ENCODE data around the gene IFNK.

Gene IFNK

GRCh38 chr9:27542508-27542907 lies 18.4 kb downstream of the IFNK start:
- no peak overlapping the region for H3K27ac ChIP-seq
- H3K36me3 ChIP-seq (ENCODE audit: insufficient read depth), result no peaks in the 10 kb centered on the region
- H3K4me1 ChIP-seq (ENCODE audit: low read depth, poor library complexity, severe bottlenecking), result peaks cover 7% of the 10 kb centered on the region
- no peaks in the 10 kb centered on the region for H3K27me3 ChIP-seq (ENCODE audit: insufficient read depth, low read depth)
- H2AFZ ChIP-seq (ENCODE audit: low read depth), result no peak overlapping the region
- TF ChIP-seq, protein P1, sequence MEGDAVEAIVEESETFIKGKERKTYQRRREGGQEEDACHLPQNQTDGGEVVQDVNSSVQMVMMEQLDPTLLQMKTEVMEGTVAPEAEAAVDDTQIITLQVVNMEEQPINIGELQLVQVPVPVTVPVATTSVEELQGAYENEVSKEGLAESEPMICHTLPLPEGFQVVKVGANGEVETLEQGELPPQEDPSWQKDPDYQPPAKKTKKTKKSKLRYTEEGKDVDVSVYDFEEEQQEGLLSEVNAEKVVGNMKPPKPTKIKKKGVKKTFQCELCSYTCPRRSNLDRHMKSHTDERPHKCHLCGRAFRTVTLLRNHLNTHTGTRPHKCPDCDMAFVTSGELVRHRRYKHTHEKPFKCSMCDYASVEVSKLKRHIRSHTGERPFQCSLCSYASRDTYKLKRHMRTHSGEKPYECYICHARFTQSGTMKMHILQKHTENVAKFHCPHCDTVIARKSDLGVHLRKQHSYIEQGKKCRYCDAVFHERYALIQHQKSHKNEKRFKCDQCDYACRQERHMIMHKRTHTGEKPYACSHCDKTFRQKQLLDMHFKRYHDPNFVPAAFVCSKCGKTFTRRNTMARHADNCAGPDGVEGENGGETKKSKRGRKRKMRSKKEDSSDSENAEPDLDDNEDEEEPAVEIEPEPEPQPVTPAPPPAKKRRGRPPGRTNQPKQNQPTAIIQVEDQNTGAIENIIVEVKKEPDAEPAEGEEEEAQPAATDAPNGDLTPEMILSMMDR (conservative IDR thresholded peaks at IDR 0.05; ENCODE audit: low read depth, low read length), result no peak
- no peak overlapping the region for H3K4me3 ChIP-seq (IDR thresholded peaks at IDR 0.05; ENCODE audit: insufficient read depth, low read depth, low read length)
- no peaks in the 10 kb centered on the region for H4K20me1 ChIP-seq (ENCODE audit: insufficient read depth)
- H3K79me2 ChIP-seq (ENCODE audit: insufficient read depth, low read depth), result no peaks in the 10 kb centered on the region
- no peak overlapping the region for H3K9ac ChIP-seq
- H3K4me2 ChIP-seq, result no peak overlapping the region

DNA sequence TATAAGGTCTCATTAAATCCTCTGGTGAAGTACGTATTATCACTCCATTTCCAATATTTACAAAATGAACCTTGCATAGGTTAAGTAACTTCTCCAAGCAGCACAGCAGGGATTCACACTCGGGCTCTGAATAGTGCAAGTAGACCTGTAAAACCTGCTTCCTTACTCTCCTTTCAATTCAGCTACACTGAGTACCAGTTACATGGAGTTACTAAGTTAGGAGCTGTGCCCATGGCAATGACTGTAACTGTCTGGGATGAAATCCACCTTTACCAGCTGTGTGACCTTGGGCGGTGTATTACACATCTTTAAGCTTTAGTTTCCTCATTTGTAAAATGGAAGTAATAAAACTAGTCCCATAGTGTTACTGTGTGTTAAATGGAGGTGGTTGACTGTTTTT lies 21.4 kb downstream of the IFNK start:
- H3K4me2 ChIP-seq, result no peak overlapping the region
- TF ChIP-seq, protein P1 (conservative IDR thresholded peaks at IDR 0.05; ENCODE audit: low read depth, low read length), result no peak
- H3K4me3 ChIP-seq (IDR thresholded peaks at IDR 0.05; ENCODE audit: insufficient read depth, low read depth, low read length), result no peak overlapping the region
- no peaks in the 10 kb centered on the region for H3K79me2 ChIP-seq (ENCODE audit: insufficient read depth, low read depth)
- H3K9ac ChIP-seq, result no peak overlapping the region
- H3K4me1 ChIP-seq (ENCODE audit: low read depth, poor library complexity, severe bottlenecking), result no peaks in the 10 kb centered on the region
- no peak overlapping the region for H2AFZ ChIP-seq (ENCODE audit: low read depth)
- no peaks in the 10 kb centered on the region for H3K36me3 ChIP-seq (ENCODE audit: insufficient read depth)
- H3K27ac ChIP-seq, result no peak overlapping the region
- no peaks in the 10 kb centered on the region for H4K20me1 ChIP-seq (ENCODE audit: insufficient read depth)
- H3K27me3 ChIP-seq (ENCODE audit: insufficient read depth, low read depth), result no peaks in the 10 kb centered on the region

GRCh38 chr9:27548055-27548741 lies 24.1 kb downstream of the IFNK start:
- TF ChIP-seq, protein P1 (conservative IDR thresholded peaks at IDR 0.05; ENCODE audit: low read depth, low read length), result peak; percentile 52; the same call in 1 of the 2 replicates

GRCh38 chr9:27549196-27549755 lies 25.2 kb downstream of the IFNK start:
- Histone ChIP-seq H3K27me3 (ENCODE audit: insufficient read depth, low read depth) (no peaks in the 10 kb centered on the region), H3K36me3 (ENCODE audit: insufficient read depth) (no peaks in the 10 kb centered on the region), H3K9ac (no peak overlapping the region), H3K27ac (no peak overlapping the region), H4K20me1 (ENCODE audit: insufficient read depth) (no peaks in the 10 kb centered on the region), H3K4me3 (IDR thresholded peaks at IDR 0.05; ENCODE audit: insufficient read depth, low read depth, low read length) (no peak overlapping the region), H3K4me2 (no peak overlapping the region), H3K4me1 (ENCODE audit: low read depth, poor library complexity, severe bottlenecking) (no peaks in the 10 kb centered on the region), H2AFZ (ENCODE audit: low read depth) (no peak overlapping the region), H3K79me2 (ENCODE audit: insufficient read depth, low read depth) (no peaks in the 10 kb centered on the region)
- TF ChIP-seq, protein P1 (conservative IDR thresholded peaks at IDR 0.05; ENCODE audit: low read depth, low read length), result no peak

More at GRCh38 chr9:27548055-27548741, 24.1 kb downstream of the IFNK start:
- Histone ChIP-seq H3K4me3 (IDR thresholded peaks at IDR 0.05; ENCODE audit: insufficient read depth, low read depth, low read length) (no peak overlapping the region), H3K36me3 (ENCODE audit: insufficient read depth) (no peaks in the 10 kb centered on the region), H3K27me3 (ENCODE audit: insufficient read depth, low read depth) (no peaks in the 10 kb centered on the region), H3K9ac (no peak overlapping the region), H4K20me1 (ENCODE audit: insufficient read depth) (no peaks in the 10 kb centered on the region), H3K27ac (no peak overlapping the region), H3K79me2 (ENCODE audit: insufficient read depth, low read depth) (no peaks in the 10 kb centered on the region), H2AFZ (ENCODE audit: low read depth) (no peak overlapping the region), H3K4me2 (no peak overlapping the region), H3K4me1 (ENCODE audit: low read depth, poor library complexity, severe bottlenecking) (no peaks in the 10 kb centered on the region)
